ENCODE measurements around the gene DENND1A.
A peak's percentile ranks its signal among the peaks of the same experiment; 100 is the strongest.

DENND1A gene

GRCh38 chr9:123375469-123376132, 554.3 kb downstream of the DENND1A start:
- TF ChIP-seq CTCF (IDR thresholded peaks at IDR 0.05; ENCODE audit: low read depth, low read length, missing control alignments), result no peak
- no peak overlapping the region for H3K4me3 ChIP-seq (ENCODE audit: low read depth, low read length)
- DNase-seq (ENCODE audit: low read depth), result peak; percentile 52
- in situ Hi-C loops (cut with HindIII; ENCODE audit: low sequenced_read_pairs), result no loop called here

DNA sequence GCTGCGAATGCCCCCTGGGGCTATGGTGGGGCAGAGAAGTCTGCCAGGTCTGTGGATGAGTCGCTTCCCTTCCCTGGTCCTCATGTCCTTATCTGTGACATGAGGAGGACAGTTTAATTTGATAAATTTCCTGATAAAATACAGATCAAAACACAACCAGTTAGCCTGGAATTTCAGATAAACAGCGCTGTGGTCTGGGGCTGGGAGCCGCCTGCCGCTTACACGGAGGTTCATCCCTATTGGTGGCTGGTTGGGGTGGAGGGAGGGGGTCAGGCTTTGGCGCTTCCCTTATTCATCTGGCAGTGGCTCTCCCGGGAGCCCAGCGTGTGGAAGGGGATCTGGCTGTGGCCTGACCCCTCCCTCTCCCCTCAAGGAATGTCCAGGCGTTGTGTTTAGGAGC, 556.0 kb downstream of the DENND1A start:
- no peak for DNase-seq (ENCODE audit: low read depth)
- H3K4me3 ChIP-seq (ENCODE audit: low read depth, low read length), result no peak overlapping the region
- no peak for TF ChIP-seq CTCF (IDR thresholded peaks at IDR 0.05; ENCODE audit: low read depth, low read length, missing control alignments)
- in situ Hi-C loops (cut with HindIII; ENCODE audit: low sequenced_read_pairs), result no loop called here

GRCh38 chr9:123373447-123373923, 556.4 kb downstream of the DENND1A start:
- in situ Hi-C loops (cut with HindIII; ENCODE audit: low sequenced_read_pairs), result no loop called here
- no peak overlapping the region for H3K4me3 ChIP-seq (ENCODE audit: low read depth, low read length)
- no peak for DNase-seq (ENCODE audit: low read depth)
- no peak for TF ChIP-seq CTCF (IDR thresholded peaks at IDR 0.05; ENCODE audit: low read depth, low read length, missing control alignments)

GRCh38 chr9:123372766-123373446, 557.0 kb downstream of the DENND1A start:
- in situ Hi-C loops (cut with HindIII; ENCODE audit: low sequenced_read_pairs), result no loop called here
- DNase-seq (ENCODE audit: low read depth), result no peak
- no peak for TF ChIP-seq CTCF (IDR thresholded peaks at IDR 0.05; ENCODE audit: low read depth, low read length, missing control alignments)
- no peak overlapping the region for H3K4me3 ChIP-seq (ENCODE audit: low read depth, low read length)

- in situ Hi-C loops (cut with HindIII; ENCODE audit: low sequenced_read_pairs), result no loop called here
- H3K4me3 ChIP-seq (ENCODE audit: low read depth, low read length), result no peak overlapping the region
- no peak for DNase-seq (ENCODE audit: low read depth)
- TF ChIP-seq CTCF (IDR thresholded peaks at IDR 0.05; ENCODE audit: low read depth, low read length, missing control alignments), result no peak
These were observed 557.9 kb downstream of the DENND1A start for GRCh38 chr9:123371805-123372590.

GRCh38 chr9:123371228-123371584, 558.7 kb downstream of the DENND1A start:
- TF ChIP-seq CTCF (IDR thresholded peaks at IDR 0.05; ENCODE audit: low read depth, low read length, missing control alignments), result no peak
- H3K4me3 ChIP-seq (ENCODE audit: low read depth, low read length), result no peak overlapping the region
- DNase-seq (ENCODE audit: low read depth), result no peak
- in situ Hi-C loops (cut with HindIII; ENCODE audit: low sequenced_read_pairs), result no loop called here
